ENCODE measurements around the gene SLC34A2. TPM values are rescaled to one million over a fixed set of nuclear protein-coding genes. Genes with fewer than 3 reads are reported as not detected.

Gene SLC34A2
- total RNA-seq, 3 donors from 2014 or later (not counting 1 experiment from before 2014, with no cell fraction given), result not detected

DNA sequence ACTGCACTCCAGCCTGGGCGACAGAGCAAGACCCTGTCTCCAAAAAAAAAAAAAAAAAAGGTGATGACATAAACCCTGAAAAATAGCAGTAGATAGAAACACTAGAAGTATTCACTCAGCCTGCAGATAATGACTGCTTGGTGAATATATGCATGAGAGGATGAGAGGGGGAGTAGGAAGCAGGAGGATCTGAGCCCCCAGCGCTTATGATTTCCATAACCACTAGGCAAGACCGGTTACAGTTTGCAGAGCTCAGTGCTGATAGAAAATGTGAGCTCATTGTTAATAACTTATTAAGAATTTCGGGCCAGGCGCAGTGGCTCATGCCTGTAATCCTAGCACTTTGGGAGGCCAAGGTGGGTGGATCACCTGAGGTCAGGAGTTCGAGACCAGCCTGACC lies 40.8 kb upstream of the SLC34A2 start:
- TF ChIP-seq, protein P1, sequence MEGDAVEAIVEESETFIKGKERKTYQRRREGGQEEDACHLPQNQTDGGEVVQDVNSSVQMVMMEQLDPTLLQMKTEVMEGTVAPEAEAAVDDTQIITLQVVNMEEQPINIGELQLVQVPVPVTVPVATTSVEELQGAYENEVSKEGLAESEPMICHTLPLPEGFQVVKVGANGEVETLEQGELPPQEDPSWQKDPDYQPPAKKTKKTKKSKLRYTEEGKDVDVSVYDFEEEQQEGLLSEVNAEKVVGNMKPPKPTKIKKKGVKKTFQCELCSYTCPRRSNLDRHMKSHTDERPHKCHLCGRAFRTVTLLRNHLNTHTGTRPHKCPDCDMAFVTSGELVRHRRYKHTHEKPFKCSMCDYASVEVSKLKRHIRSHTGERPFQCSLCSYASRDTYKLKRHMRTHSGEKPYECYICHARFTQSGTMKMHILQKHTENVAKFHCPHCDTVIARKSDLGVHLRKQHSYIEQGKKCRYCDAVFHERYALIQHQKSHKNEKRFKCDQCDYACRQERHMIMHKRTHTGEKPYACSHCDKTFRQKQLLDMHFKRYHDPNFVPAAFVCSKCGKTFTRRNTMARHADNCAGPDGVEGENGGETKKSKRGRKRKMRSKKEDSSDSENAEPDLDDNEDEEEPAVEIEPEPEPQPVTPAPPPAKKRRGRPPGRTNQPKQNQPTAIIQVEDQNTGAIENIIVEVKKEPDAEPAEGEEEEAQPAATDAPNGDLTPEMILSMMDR (IDR thresholded peaks at IDR 0.05), result no peak
- no peaks in the 10 kb centered on the region for H3K27me3 ChIP-seq (ENCODE audit: control insufficient read depth, insufficient read depth, low read length)
- no peak for ATAC-seq
- Mint-ChIP-seq H3K27me3 (ENCODE audit: low read depth in 2 of 2) (no peaks in the 10 kb centered on the region), H3K9me3 (no peaks in the 10 kb centered on the region), H3K36me3 (no peaks in the 10 kb centered on the region), H3K4me1 (no peaks in the 10 kb centered on the region), H3K4me3 (no peak overlapping the region), H3K27ac (no peak overlapping the region)
- no peak for DNase-seq
- no peaks in the 10 kb centered on the region for H3K4me1 ChIP-seq (ENCODE audit: control insufficient read depth, insufficient read depth, low read length)
- H3K4me3 ChIP-seq (ENCODE audit: low read length), result no peak overlapping the region
- no peaks in the 10 kb centered on the region for H3K9me3 ChIP-seq (ENCODE audit: control insufficient read depth, insufficient read depth, low read length)
- H3K36me3 ChIP-seq (ENCODE audit: control insufficient read depth, insufficient read depth, low read length), result no peaks in the 10 kb centered on the region
- 97% methylated on average over 6 of the region's 6 CpGs for WGBS (ENCODE audit: insufficient coverage)
- no peak overlapping the region for H3K27ac ChIP-seq (ENCODE audit: low read length)
- intact Hi-C loops (cut with micrococcal nuclease), result no loop called here

GRCh38 chr4:25621027-25621930 lies 34.4 kb upstream of the SLC34A2 start:
- WGBS (ENCODE audit: insufficient coverage), result 45% methylated on average over 14 of the region's 15 CpGs

GRCh38 chr4:25624616-25625015 lies 31.0 kb upstream of the SLC34A2 start:
- Histone ChIP-seq H3K4me3 (ENCODE audit: low read length) (no peak overlapping the region), H3K4me1 (ENCODE audit: control insufficient read depth, insufficient read depth, low read length) (no peaks in the 10 kb centered on the region), H3K36me3 (ENCODE audit: control insufficient read depth, insufficient read depth, low read length) (no peaks in the 10 kb centered on the region), H3K27ac (ENCODE audit: low read length) (no peak overlapping the region), H3K9me3 (ENCODE audit: control insufficient read depth, insufficient read depth, low read length) (no peaks in the 10 kb centered on the region), H3K27me3 (ENCODE audit: control insufficient read depth, insufficient read depth, low read length) (no peaks in the 10 kb centered on the region)
- H3K36me3 Mint-ChIP-seq, result no peaks in the 10 kb centered on the region
- no peaks in the 10 kb centered on the region for H3K9me3 Mint-ChIP-seq
- H3K27me3 Mint-ChIP-seq (ENCODE audit: low read depth in 2 of 2), result peaks cover 10 to 13% of the 10 kb centered on the region in 2 donors
- intact Hi-C loops (cut with micrococcal nuclease), result no loop called here
- ATAC-seq (no peak), DNase-seq (no peak)
- H3K27ac Mint-ChIP-seq, result no peak overlapping the region
- TF ChIP-seq, protein P1 (IDR thresholded peaks at IDR 0.05), result no peak
- WGBS (ENCODE audit: insufficient coverage), result no CpG with 5 or more reads among the region's 1 CpG
- no peak overlapping the region for H3K4me3 Mint-ChIP-seq
- no peaks in the 10 kb centered on the region for H3K4me1 Mint-ChIP-seq

More at GRCh38 chr4:25621027-25621930, 34.4 kb upstream of the SLC34A2 start:
- TF ChIP-seq, protein P1 (IDR thresholded peaks at IDR 0.05), result no peak
- DNase-seq (no peak), ATAC-seq (no peak)
- Mint-ChIP-seq H3K4me3 (no peak overlapping the region), H3K36me3 (no peaks in the 10 kb centered on the region), H3K27me3 (ENCODE audit: low read depth in 2 of 2) (peaks cover 10 to 13% of the 10 kb centered on the region in 2 donors), H3K27ac (no peak overlapping the region), H3K9me3 (no peaks in the 10 kb centered on the region), H3K4me1 (no peaks in the 10 kb centered on the region)
- Histone ChIP-seq H3K9me3 (ENCODE audit: control insufficient read depth, insufficient read depth, low read length) (no peaks in the 10 kb centered on the region), H3K4me1 (ENCODE audit: control insufficient read depth, insufficient read depth, low read length) (no peaks in the 10 kb centered on the region), H3K36me3 (ENCODE audit: control insufficient read depth, insufficient read depth, low read length) (no peaks in the 10 kb centered on the region), H3K4me3 (ENCODE audit: low read length) (no peak overlapping the region), H3K27ac (ENCODE audit: low read length) (no peak overlapping the region), H3K27me3 (ENCODE audit: control insufficient read depth, insufficient read depth, low read length) (no peaks in the 10 kb centered on the region)
- intact Hi-C loops (cut with micrococcal nuclease), result no loop called here
